IMR-90 (cell line): ENCODE results near the gene ATPAF1. TPM values are rescaled to one million over a fixed set of nuclear protein-coding genes. Genes with fewer than 3 reads are reported as not detected.

Source experiments
- ATAC-seq: fragments of 200-7000 bp; cut with Tn5 transposase; 2 replicates; pipeline ENCODE4 v1.9.1; 2020; ENCODE audit warnings: low read depth, mild to moderate bottlenecking, moderate library complexity
- BruUV-seq: library from RNA; stranded (reverse); fragments of 400-500 nt; replicated peaks from 2 replicates; lab custom pipeline; 2021; lab: Mats Ljungman, UMichigan
- CTCF ChIA-PET: fragments of 300-600 bp; formaldehyde crosslinking; extraction: SDS; loops from one replicate; lab custom pipeline; 2021; ENCODE audit warnings: antibody characterized with exemption; lab: Yijun Ruan, JAX
- POLR2A ChIA-PET: fragments of 300-600 bp; sonication (Branson Sonifier 250); formaldehyde crosslinking; loops from one replicate; lab custom pipeline; 2022; ENCODE audit warnings: antibody characterized with exemption; ENCODE audit not compliant: unreplicated experiment; lab: Charles Lee
- DNase-seq: peaks from one replicate; pipeline ENCODE4 v3.0.0; 2013
- H2AFZ ChIP-seq: replicated peaks from 2 replicates; pipeline ENCODE3; 2013; ENCODE audit warnings: low read length, mild to moderate bottlenecking; ENCODE audit not compliant: poor library complexity
- H2AK5ac ChIP-seq: 2 replicates; pipeline ENCODE4 v1.6.1; 2013; ENCODE audit warnings: low read depth, low read length, inconsistent platforms
- H2AK9ac ChIP-seq: replicated peaks from 2 replicates; pipeline ENCODE3; 2013; ENCODE audit warnings: mild to moderate bottlenecking, low read depth, low read length, moderate library complexity; ENCODE audit not compliant: poor library complexity
- H2BK120ac ChIP-seq: 2 replicates; pipeline ENCODE4 v1.6.1; 2013; ENCODE audit warnings: low read depth, low read length, inconsistent platforms
- H2BK15ac ChIP-seq: 3 replicates; pipeline ENCODE4 v1.6.1; 2013; ENCODE audit warnings: low read depth, low read length, inconsistent platforms
- H2BK20ac ChIP-seq: 2 replicates; pipeline ENCODE4 v1.6.1; 2013; ENCODE audit warnings: low read depth, mild to moderate bottlenecking, inconsistent platforms, low read length, moderate library complexity
- H2BK5ac ChIP-seq: 2 replicates; pipeline ENCODE4 v1.6.1; 2013; ENCODE audit warnings: mild to moderate bottlenecking, low read depth, low read length, inconsistent platforms; ENCODE audit not compliant: poor library complexity, severe bottlenecking
- H3K14ac ChIP-seq: replicated peaks from 2 replicates; pipeline ENCODE4 v1.6.1; 2013; ENCODE audit warnings: low read depth, low read length, inconsistent platforms
- H3K18ac ChIP-seq: 2 replicates; pipeline ENCODE4 v1.6.1; 2013; ENCODE audit warnings: low read depth, low read length, control low read depth
- H3K23ac ChIP-seq: 2 replicates; pipeline ENCODE4 v1.6.1; 2013; ENCODE audit warnings: low read depth, low read length, inconsistent platforms
- H3K27ac ChIP-seq: 2 replicates; pipeline ENCODE4 v1.5.1; 2013; ENCODE audit warnings: mild to moderate bottlenecking, control low read depth, low read length; ENCODE audit not compliant: insufficient read depth
- H3K27me3 ChIP-seq: 2 replicates; pipeline ENCODE4 v1.6.1; 2013; ENCODE audit warnings: low read length; ENCODE audit not compliant: control insufficient read depth, insufficient read depth
- H3K36me3 ChIP-seq: 2 replicates; pipeline ENCODE4 v1.6.1; 2013; ENCODE audit warnings: low read length, mixed read lengths; ENCODE audit not compliant: control insufficient read depth, insufficient read depth
- H3K4ac ChIP-seq: 2 replicates; pipeline ENCODE4 v1.6.1; 2013; ENCODE audit warnings: low read depth, low read length, inconsistent platforms
- H3K4me1 ChIP-seq: 2 replicates; pipeline ENCODE4 v1.6.1; 2013; ENCODE audit warnings: low read length, mixed read lengths; ENCODE audit not compliant: control insufficient read depth, insufficient read depth
- H3K4me2 ChIP-seq: 2 replicates; pipeline ENCODE4 v1.6.1; 2013; ENCODE audit warnings: low read depth, mild to moderate bottlenecking, control low read depth, low read length, moderate library complexity
- H3K4me3 ChIP-seq: 2 replicates; pipeline ENCODE4 v1.5.1; 2013; ENCODE audit warnings: low read depth, mild to moderate bottlenecking, control low read depth, low read length, moderate library complexity; ENCODE audit not compliant: insufficient read depth
- H3K56ac ChIP-seq: 2 replicates; pipeline ENCODE4 v1.6.1; 2013; ENCODE audit warnings: low read length, inconsistent platforms; ENCODE audit not compliant: insufficient read depth; ENCODE audit errors: extremely low read depth
- H3K79me1 ChIP-seq, 2 experiments: 2 replicates each; pipeline ENCODE4 v1.6.1; 2013; ENCODE audit warnings: low read length in 2 of 2, inconsistent platforms in 1 of 2, low read depth in 1 of 2
- H3K9ac ChIP-seq: 2 replicates; pipeline ENCODE4 v1.6.1; 2013; ENCODE audit warnings: low read depth, low read length, control low read depth
- H3K9me1 ChIP-seq: 2 replicates; pipeline ENCODE4 v1.6.1; 2013; ENCODE audit warnings: low read length, inconsistent platforms; ENCODE audit not compliant: insufficient read depth
- H3K9me3 ChIP-seq: 2 replicates; pipeline ENCODE4 v1.6.1; 2013; ENCODE audit warnings: low read length; ENCODE audit not compliant: control insufficient read depth, insufficient read depth
- H4K20me1 ChIP-seq: 2 replicates; pipeline ENCODE4 v1.6.1; 2013; ENCODE audit warnings: low read length, inconsistent platforms; ENCODE audit not compliant: insufficient read depth
- H4K5ac ChIP-seq: 2 replicates; pipeline ENCODE4 v1.6.1; 2013; ENCODE audit warnings: mild to moderate bottlenecking, low read depth, low read length, control low read depth
- H4K8ac ChIP-seq, 2 experiments: 2 replicates each; pipeline ENCODE4 v1.6.1; 2013; ENCODE audit warnings: low read depth in 2 of 2, low read length in 2 of 2, control low read depth in 1 of 2, inconsistent platforms in 1 of 2
- H4K91ac ChIP-seq: 2 replicates; pipeline ENCODE4 v1.6.1; 2013; ENCODE audit warnings: low read depth, low read length, inconsistent platforms; ENCODE audit not compliant: insufficient read depth
- BHLHE40 ChIP-seq: fragments of 150-350 bp; IDR thresholded peaks from 2 replicates; pipeline ENCODE4 v1.6.1; 2016; ENCODE audit warnings: mild to moderate bottlenecking, low read depth, low read length
- CEBPB ChIP-seq: IDR thresholded peaks from 2 replicates; pipeline ENCODE4 v1.6.1; 2012; ENCODE audit warnings: low read depth, low read length, improper control_type of control experiment
- CHD1 ChIP-seq: IDR thresholded peaks from 2 replicates; pipeline ENCODE4 v1.6.1; 2012; ENCODE audit warnings: low read depth, low read length, improper control_type of control experiment
- CTCF ChIP-seq: conservative IDR thresholded peaks from 2 replicates; pipeline ENCODE4 v1.5.1; 2012; ENCODE audit warnings: mild to moderate bottlenecking, low read depth, low read length, improper control_type of control experiment
- FOS ChIP-seq: fragments of 150-350 bp; IDR thresholded peaks from 2 replicates; pipeline ENCODE4 v1.6.1; 2016; ENCODE audit warnings: low read depth, low read length
- MAFK ChIP-seq: IDR thresholded peaks from 2 replicates; pipeline ENCODE4 v1.6.1; 2012; ENCODE audit warnings: low read depth, low read length, improper control_type of control experiment
- MAZ ChIP-seq: IDR thresholded peaks from 2 replicates; pipeline ENCODE4 v1.6.1; 2012; ENCODE audit warnings: low read depth, mild to moderate bottlenecking, low read length, improper control_type of control experiment, moderate library complexity, borderline replicate concordance
- MXI1 ChIP-seq: IDR thresholded peaks from 2 replicates; pipeline ENCODE4 v1.6.1; 2012; ENCODE audit warnings: low read depth, mild to moderate bottlenecking, low read length, moderate library complexity, borderline replicate concordance
- NFE2L2 ChIP-seq: fragments of 150-350 bp; IDR thresholded peaks from 2 replicates; pipeline ENCODE4 v1.6.1; 2016; ENCODE audit warnings: low read depth, mild to moderate bottlenecking, low read length
- POLR2A ChIP-seq: IDR thresholded peaks from 2 replicates; pipeline ENCODE4 v1.6.1; 2012; ENCODE audit warnings: mild to moderate bottlenecking, low read depth, low read length
- RAD21 ChIP-seq: IDR thresholded peaks from 2 replicates; pipeline ENCODE4 v1.6.1; 2012; ENCODE audit warnings: low read length, improper control_type of control experiment
- RCOR1 ChIP-seq: IDR thresholded peaks from 2 replicates; pipeline ENCODE4 v1.6.1; 2012; ENCODE audit warnings: mild to moderate bottlenecking, low read length, improper control_type of control experiment; ENCODE audit not compliant: insufficient replicate concordance
- RFX5 ChIP-seq: IDR thresholded peaks from 2 replicates; pipeline ENCODE4 v1.8.0; 2012; ENCODE audit warnings: low read depth, mild to moderate bottlenecking, low read length, moderate library complexity
- SMC3 ChIP-seq: fragments of 150-350 bp; IDR thresholded peaks from 2 replicates; pipeline ENCODE4 v1.6.1; 2016; ENCODE audit warnings: low read depth, mild to moderate bottlenecking, antibody characterized with exemption, low read length, moderate library complexity
- USF2 ChIP-seq: fragments of 150-350 bp; IDR thresholded peaks from 2 replicates; pipeline ENCODE4 v1.6.1; 2017; ENCODE audit warnings: mild to moderate bottlenecking, antibody characterized with exemption, low read length, low read depth
- WGBS, 2 experiments: methylation state at CpG; one replicate each; pipeline versions ENCODE4 v1.1.5 to v1.1.7; 2013; ENCODE audit warnings: missing lambda C conversion rate in 2 of 2; ENCODE audit not compliant: insufficient read length in 1 of 2; ENCODE audit errors: extremely low coverage in 2 of 2; 5-methylcytosine and 5-hydroxymethylcytosine counted together
- dilution Hi-C: fragments of 300-500 bp; cut with HindIII; formaldehyde crosslinking; loops from one replicate; pipeline ENCODE4 v1.14.3; 2018; ENCODE audit warnings: low sequenced_read_pairs; ENCODE audit not compliant: unreplicated experiment
- in situ Hi-C: fragments of 300-500 bp; cut with MboI; formaldehyde crosslinking; loops from 3 replicates; pipeline ENCODE4 v1.14.3; 2019; ENCODE audit warnings: low sequenced_read_pairs, inconsistent platforms, mixed read lengths
- intact Hi-C: fragments of 100-400 bp; cut with micrococcal nuclease; formaldehyde crosslinking; loops from 2 replicates; pipeline ENCODE4 v1.10.0; 2022
- polyA plus RNA-seq, 3 experiments: library from polyadenylated mRNA; depleted of rRNA; stranded (reverse); fragments of >200 nt; gene quantifications; 2 replicates each; pipeline ENCODE4 v1.2.3, GENCODE V29; 2012; ENCODE audit warnings: low replicate concordance in 1 of 3
- total RNA-seq: library from RNA; depleted of rRNA; stranded (reverse); fragments of >200 nt; gene quantifications from 2 replicates; pipeline ENCODE4 v1.2.3, GENCODE V29; 2012
- TF ChIP-seq, protein P1 (sequence below): fragments of 150-350 bp; IDR thresholded peaks from 2 replicates; pipeline ENCODE4 v1.6.1; 2016; ENCODE audit warnings: low read depth, mild to moderate bottlenecking, low read length, moderate library complexity, borderline replicate concordance

Gene ATPAF1
- total and polyA plus RNA-seq, 2 of the 4 experiments (the other 2 are of a cell fraction) = 55.5 to 80.3 TPM

GRCh38 chr1:46676531-46676930, 8.4 kb upstream of the ATPAF1 start:
- no peak overlapping the region for H4K91ac ChIP-seq
- H3K9ac ChIP-seq = no peak overlapping the region
- H4K8ac ChIP-seq = no peak overlapping the region
- ChIA-PET POLR2A (no interaction called here), CTCF (no interaction called here)
- peaks cover 14% of the 10 kb centered on the region for H3K9me1 ChIP-seq
- H4K20me1 ChIP-seq = no peaks in the 10 kb centered on the region
- H2AK9ac ChIP-seq = no peak overlapping the region
- no peaks in the 10 kb centered on the region; a peak in 2 of 4 replicates for H3K79me1 ChIP-seq
- H4K5ac ChIP-seq = no peak overlapping the region
- H3K27ac ChIP-seq = no peak overlapping the region
- H2AK5ac ChIP-seq = no peak overlapping the region
- no peaks in the 10 kb centered on the region for H3K9me3 ChIP-seq
- H3K27me3 ChIP-seq = no peaks in the 10 kb centered on the region
- DNase-seq (no peak), ATAC-seq (no peak)
- intact Hi-C loops = no loop called here
- H3K56ac ChIP-seq = no peak overlapping the region
- peaks cover 2% of the 10 kb centered on the region; the same call in 1 of the 2 replicates for H3K4me1 ChIP-seq
- H3K4ac ChIP-seq = no peak overlapping the region
- TF ChIP-seq POLR2A (no peak), USF2 (no peak), RCOR1 (no peak), SMC3 (no peak), MAFK (no peak), CHD1 (no peak), MXI1 (no peak), MAZ (no peak), FOS (no peak), CTCF (no peak), NFE2L2 (no peak), CEBPB (no peak), BHLHE40 (no peak), RFX5 (no peak), RAD21 (no peak)
- TF ChIP-seq, protein P1, sequence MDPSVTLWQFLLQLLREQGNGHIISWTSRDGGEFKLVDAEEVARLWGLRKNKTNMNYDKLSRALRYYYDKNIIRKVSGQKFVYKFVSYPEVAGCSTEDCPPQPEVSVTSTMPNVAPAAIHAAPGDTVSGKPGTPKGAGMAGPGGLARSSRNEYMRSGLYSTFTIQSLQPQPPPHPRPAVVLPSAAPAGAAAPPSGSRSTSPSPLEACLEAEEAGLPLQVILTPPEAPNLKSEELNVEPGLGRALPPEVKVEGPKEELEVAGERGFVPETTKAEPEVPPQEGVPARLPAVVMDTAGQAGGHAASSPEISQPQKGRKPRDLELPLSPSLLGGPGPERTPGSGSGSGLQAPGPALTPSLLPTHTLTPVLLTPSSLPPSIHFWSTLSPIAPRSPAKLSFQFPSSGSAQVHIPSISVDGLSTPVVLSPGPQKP = no peak
- no CpG with 5 or more reads among the region's 1 CpG for WGBS, 2 experiments
- in situ Hi-C loops = no loop called here
- H3K4me3 ChIP-seq = no peak overlapping the region
- dilution Hi-C loops = no loop called here
- H3K14ac ChIP-seq = no peak overlapping the region
- no peak overlapping the region for H2AFZ ChIP-seq
- no peak overlapping the region for H2BK120ac ChIP-seq
- no peak overlapping the region for H2BK15ac ChIP-seq
- no peak overlapping the region for H3K4me2 ChIP-seq
- H3K18ac ChIP-seq = no peak overlapping the region
- H3K23ac ChIP-seq = no peak overlapping the region
- H2BK5ac ChIP-seq = no peak overlapping the region
- H2BK20ac ChIP-seq = no peak overlapping the region
- peaks cover 23% of the 10 kb centered on the region for H3K36me3 ChIP-seq
- BruUV-seq = no TSS peak
